SIG-M5 treated with dmso at 0.1 percent for 504 hours (cell line): ENCODE measurements around the gene TMEM98.
"Not testable (repeated sequence)": the region's sequence is repeated elsewhere in the genome, so short reads cannot be mapped to it uniquely, and the experiment has no call there.

Source experiments
- DNase-seq: peaks from one replicate; lab custom pipeline; 2025; ENCODE audit not compliant: unreplicated experiment; lab: John Stamatoyannopoulos, UW

The TMEM98 gene

GRCh38 chr17:32927724-32928585, at the start of gene TMEM98:
Gene TMEM98 (plus strand): TSS chr17:32928153. CDS start chr17:32931529, 3,376 bp downstream.
- DNase-seq = no peak

GRCh38 chr17:32878211-32878610, 49.7 kb upstream of the TMEM98 start:
- no peak for DNase-seq

GRCh38 chr17:32879134-32879533, 48.8 kb upstream of the TMEM98 start:
- DNase-seq = no peak

GRCh38 chr17:32880671-32881453, 47.1 kb upstream of the TMEM98 start:
- no peak for DNase-seq

GRCh38 chr17:32882029-32882428, 45.9 kb upstream of the TMEM98 start:
- no peak for DNase-seq

- DNase-seq = no peak
These were observed 45.2 kb upstream of the TMEM98 start for GRCh38 chr17:32882734-32883133.

GRCh38 chr17:32886951-32887350, 41.0 kb upstream of the TMEM98 start:
- DNase-seq = not testable (repeated sequence)

- not testable (repeated sequence) for DNase-seq
These were observed 40.5 kb upstream of the TMEM98 start for GRCh38 chr17:32887410-32887809.

GRCh38 chr17:32894245-32894644, 33.7 kb upstream of the TMEM98 start:
- no peak for DNase-seq

- no peak for DNase-seq
These were observed 31.2 kb upstream of the TMEM98 start for GRCh38 chr17:32896647-32897258.

GRCh38 chr17:32899236-32900013, 28.5 kb upstream of the TMEM98 start:
- no peak for DNase-seq

- no peak for DNase-seq
These were observed 26.2 kb upstream of the TMEM98 start for GRCh38 chr17:32901743-32902142.

GRCh38 chr17:32903774-32904673, 23.9 kb upstream of the TMEM98 start:
- no peak for DNase-seq

- no peak for DNase-seq
These were observed 23.1 kb upstream of the TMEM98 start for GRCh38 chr17:32904891-32905290.

GRCh38 chr17:32907583-32907982, 20.4 kb upstream of the TMEM98 start:
- no peak for DNase-seq

- DNase-seq = peak; percentile 41
These were observed 18.1 kb upstream of the TMEM98 start for GRCh38 chr17:32909787-32910369.

- DNase-seq = no peak
These were observed 17.2 kb upstream of the TMEM98 start for GRCh38 chr17:32910769-32911168.

- DNase-seq = peak; percentile 24
These were observed 15.6 kb upstream of the TMEM98 start for GRCh38 chr17:32912218-32912897.

GRCh38 chr17:32913593-32913992, 14.4 kb upstream of the TMEM98 start:
- DNase-seq = no peak
